HEK293T (cell line): ENCODE data around the gene BLOC1S5.

ENCODE experiments used
- ARNT ChIP-seq: fragments of 450-650 bp; IDR thresholded peaks from 2 replicates; pipeline ENCODE4 v1.6.1; 2017; ENCODE audit warnings: mild to moderate bottlenecking
- BHLHE40 ChIP-seq: fragments of 450-650 bp; IDR thresholded peaks from 2 replicates; pipeline ENCODE4 v1.6.1; 2016; ENCODE audit warnings: mild to moderate bottlenecking, moderate library complexity, borderline replicate concordance
- CTBP1 ChIP-seq: fragments of 450-650 bp; IDR thresholded peaks from 2 replicates; pipeline ENCODE4 v1.6.1; 2016; ENCODE audit warnings: borderline replicate concordance
- ELF4 ChIP-seq: fragments of 450-650 bp; IDR thresholded peaks from 2 replicates; pipeline ENCODE4 v1.6.1; 2017; ENCODE audit warnings: antibody characterized with exemption
- FOXA1 ChIP-seq: fragments of 450-650 bp; IDR thresholded peaks from 2 replicates; pipeline ENCODE4 v1.6.1; 2016; ENCODE audit warnings: mild to moderate bottlenecking
- FOXK2 ChIP-seq: fragments of 450-650 bp; IDR thresholded peaks from 2 replicates; pipeline ENCODE4 v1.6.1; 2016; ENCODE audit warnings: mild to moderate bottlenecking
- FOXM1 ChIP-seq: fragments of 450-650 bp; IDR thresholded peaks from 2 replicates; pipeline ENCODE4 v1.6.1; 2017; ENCODE audit warnings: mild to moderate bottlenecking, borderline replicate concordance
- HDGF ChIP-seq: fragments of 450-650 bp; IDR thresholded peaks from 2 replicates; pipeline ENCODE4 v1.6.1; 2017; ENCODE audit warnings: antibody characterized with exemption, borderline replicate concordance
- NFRKB ChIP-seq: fragments of 450-650 bp; IDR thresholded peaks from 2 replicates; pipeline ENCODE4 v1.6.1; 2016; ENCODE audit warnings: mild to moderate bottlenecking, moderate library complexity
- SP1 ChIP-seq: fragments of 450-650 bp; IDR thresholded peaks from 2 replicates; pipeline ENCODE4 v1.6.1; 2017
- SUZ12 ChIP-seq: fragments of 450-650 bp; IDR thresholded peaks from 2 replicates; pipeline ENCODE4 v1.6.1; 2016; ENCODE audit warnings: mild to moderate bottlenecking
- TARDBP ChIP-seq: fragments of 450-650 bp; IDR thresholded peaks from 2 replicates; pipeline ENCODE4 v1.6.1; 2016
- ZNF384 ChIP-seq: fragments of 450-650 bp; IDR thresholded peaks from 2 replicates; pipeline ENCODE4 v1.6.1; 2016
- TF ChIP-seq, protein P1 (sequence below): fragments of 450-650 bp; IDR thresholded peaks from 2 replicates; pipeline ENCODE4 v1.6.1; 2016

DNA sequence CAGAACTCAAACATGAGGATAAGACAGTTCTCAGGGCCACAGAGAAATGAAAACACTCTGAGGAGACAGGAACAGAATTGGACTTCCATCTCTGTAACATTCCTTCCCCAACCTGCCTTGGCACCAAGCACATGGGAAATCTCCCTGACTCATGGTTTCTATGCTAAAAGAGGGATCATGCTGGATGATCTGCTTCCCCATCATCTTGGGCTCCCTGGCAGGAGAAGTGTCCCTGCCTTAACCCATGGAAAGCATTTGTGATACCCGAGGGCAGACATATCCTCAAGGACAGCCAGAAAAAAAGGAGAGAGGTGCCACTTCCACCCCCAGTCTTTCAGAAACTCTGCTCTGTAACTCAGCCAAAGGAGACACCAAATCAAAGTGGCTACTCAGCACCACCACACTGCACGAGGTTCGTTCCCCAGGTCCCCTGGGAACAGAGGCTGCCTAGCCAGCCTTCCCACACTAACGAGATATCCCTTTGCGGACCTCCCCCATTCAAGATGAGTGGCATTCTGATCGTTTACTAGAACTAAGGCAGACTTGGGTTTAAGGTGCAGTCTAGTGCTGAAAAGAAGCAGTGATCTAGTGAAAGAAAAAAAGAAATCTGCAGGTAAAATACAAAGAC is 34.8 kb downstream of the BLOC1S5 start:
- TF ChIP-seq BHLHE40 (no peak), ARNT (no peak), SP1 (no peak), FOXK2 (no peak), FOXM1 (no peak), TARDBP (no peak), NFRKB (no peak), SUZ12 (no peak), FOXA1 (no peak), CTBP1 (no peak), ELF4 (no peak), HDGF (no peak), ZNF384 (no peak)
- TF ChIP-seq, protein P1, sequence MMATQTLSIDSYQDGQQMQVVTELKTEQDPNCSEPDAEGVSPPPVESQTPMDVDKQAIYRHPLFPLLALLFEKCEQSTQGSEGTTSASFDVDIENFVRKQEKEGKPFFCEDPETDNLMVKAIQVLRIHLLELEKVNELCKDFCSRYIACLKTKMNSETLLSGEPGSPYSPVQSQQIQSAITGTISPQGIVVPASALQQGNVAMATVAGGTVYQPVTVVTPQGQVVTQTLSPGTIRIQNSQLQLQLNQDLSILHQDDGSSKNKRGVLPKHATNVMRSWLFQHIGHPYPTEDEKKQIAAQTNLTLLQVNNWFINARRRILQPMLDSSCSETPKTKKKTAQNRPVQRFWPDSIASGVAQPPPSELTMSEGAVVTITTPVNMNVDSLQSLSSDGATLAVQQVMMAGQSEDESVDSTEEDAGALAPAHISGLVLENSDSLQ, result peak; percentile 35; the same call in 1 of the 2 replicates
